Urothelium cell line (cell line): ENCODE data around the gene SRGAP3.
"Not testable (repeated sequence)": the region's sequence is repeated elsewhere in the genome, so short reads cannot be mapped to it uniquely, and the experiment has no call there.

ENCODE experiments used
- DNase-seq: peaks from one replicate; pipeline ENCODE4 v3.0.0; 2011; ENCODE audit warnings: low spot score, mixed read lengths
- FAIRE-seq: peaks from 2 replicates; lab custom pipeline; 2011; peaks lifted over from hg19 to GRCh38; lab: Jason Lieb, UNC

The SRGAP3 gene

GRCh38 chr3:9249273-9250192 lies at the start of gene SRGAP3:
Gene SRGAP3, minus strand, starts transcription at chr3:9249646. Its CDS starts 695 bp downstream, at chr3:9248951.
- peak; percentile 92 for FAIRE-seq
- peak; percentile 93 for DNase-seq

GRCh38 chr3:9298236-9298635 lies 48.8 kb upstream of the SRGAP3 start:
- FAIRE-seq (no peak), DNase-seq (no peak)

GRCh38 chr3:9296241-9296640 lies 46.8 kb upstream of the SRGAP3 start:
- DNase-seq (no peak), FAIRE-seq (no peak)

- DNase-seq (no peak), FAIRE-seq (no peak)
These were observed 45.6 kb upstream of the SRGAP3 start for GRCh38 chr3:9295007-9295406.

- not testable (repeated sequence) for DNase-seq, FAIRE-seq
These were observed 44.5 kb upstream of the SRGAP3 start for GRCh38 chr3:9293953-9294352.

- DNase-seq (no peak), FAIRE-seq (no peak)
These were observed 43.6 kb upstream of the SRGAP3 start for GRCh38 chr3:9293076-9293475.

GRCh38 chr3:9292516-9292915 lies 43.1 kb upstream of the SRGAP3 start:
- DNase-seq (no peak), FAIRE-seq (no peak)

- FAIRE-seq: no peak
- DNase-seq: no peak
These were observed 42.5 kb upstream of the SRGAP3 start for GRCh38 chr3:9291821-9292410.

GRCh38 chr3:9290566-9290965 lies 41.1 kb upstream of the SRGAP3 start:
- DNase-seq (no peak), FAIRE-seq (no peak)

- FAIRE-seq, DNase-seq: not testable (repeated sequence)
These were observed 32.1 kb upstream of the SRGAP3 start for GRCh38 chr3:9281533-9281932.

- no peak for FAIRE-seq
- no peak for DNase-seq
These were observed 31.2 kb upstream of the SRGAP3 start for GRCh38 chr3:9280451-9281219.

GRCh38 chr3:9279966-9280365 lies 30.5 kb upstream of the SRGAP3 start:
- DNase-seq (no peak), FAIRE-seq (no peak)

GRCh38 chr3:9278498-9278897 lies 29.1 kb upstream of the SRGAP3 start:
- DNase-seq (no peak), FAIRE-seq (no peak)

GRCh38 chr3:9278085-9278484 lies 28.6 kb upstream of the SRGAP3 start:
- peak; percentile 44 for FAIRE-seq
- DNase-seq: no peak

- FAIRE-seq (no peak), DNase-seq (no peak)
These were observed 27.4 kb upstream of the SRGAP3 start for GRCh38 chr3:9276761-9277370.

GRCh38 chr3:9271903-9272302 lies 22.5 kb upstream of the SRGAP3 start:
- DNase-seq (no peak), FAIRE-seq (no peak)

GRCh38 chr3:9270704-9271103 lies 21.3 kb upstream of the SRGAP3 start:
- FAIRE-seq (no peak), DNase-seq (no peak)

GRCh38 chr3:9266716-9267115 lies 17.3 kb upstream of the SRGAP3 start:
- FAIRE-seq (no peak), DNase-seq (no peak)

GRCh38 chr3:9260305-9260704 lies 10.9 kb upstream of the SRGAP3 start:
- DNase-seq: no peak
- no peak for FAIRE-seq

GRCh38 chr3:9257092-9257491 lies 7.6 kb upstream of the SRGAP3 start:
- no peak for DNase-seq
- FAIRE-seq: no peak

- DNase-seq (no peak), FAIRE-seq (no peak)
These were observed 6.5 kb upstream of the SRGAP3 start for GRCh38 chr3:9255976-9256375.
